HTR-8/SVneo (cell line): ENCODE data around the gene GLDN.
"Not testable (repeated sequence)": the region's sequence is repeated elsewhere in the genome, so short reads cannot be mapped to it uniquely, and the experiment has no call there.

Experiments used
- DNase-seq: peaks from one replicate; pipeline ENCODE4 v3.0.0; 2011; ENCODE audit warnings: low spot score, mixed read lengths; ENCODE audit not compliant: insufficient read length
- FAIRE-seq: peaks from 2 replicates; lab custom pipeline; 2011; peaks lifted over from hg19 to GRCh38; lab: Jason Lieb, UNC

Gene GLDN

GRCh38 chr15:51424780-51425179 is 83.3 kb downstream of the GLDN start:
- FAIRE-seq = no peak
- no peak for DNase-seq

GRCh38 chr15:51425517-51426040 is 84.1 kb downstream of the GLDN start:
- no peak for DNase-seq
- FAIRE-seq = no peak

GRCh38 chr15:51438526-51438925 is 97.1 kb downstream of the GLDN start:
- FAIRE-seq (no peak), DNase-seq (no peak)

GRCh38 chr15:51443282-51443914 is 101.9 kb downstream of the GLDN start:
- no peak for FAIRE-seq
- DNase-seq = no peak

- no peak for DNase-seq
Observed at GRCh38 chr15:51444112-51444511, 102.7 kb downstream of the GLDN start.

GRCh38 chr15:51444807-51445206 is 103.4 kb downstream of the GLDN start:
- no peak for DNase-seq
- no peak for FAIRE-seq

More at GRCh38 chr15:51444112-51444511, 102.7 kb downstream of the GLDN start:
- FAIRE-seq = no peak

GRCh38 chr15:51446029-51446744 is 104.7 kb downstream of the GLDN start:
- DNase-seq, FAIRE-seq: not testable (repeated sequence)

GRCh38 chr15:51447855-51448621 is 106.6 kb downstream of the GLDN start:
- FAIRE-seq (no peak), DNase-seq (no peak)

- DNase-seq (no peak), FAIRE-seq (no peak)
Observed at GRCh38 chr15:51448622-51449399, 107.4 kb downstream of the GLDN start.

- no peak for DNase-seq
- no peak for FAIRE-seq
Observed at GRCh38 chr15:51450001-51450400, 108.5 kb downstream of the GLDN start.
